ENCODE measurements around the gene ABCG4. TPM values are rescaled to one million over a fixed set of nuclear protein-coding genes. Genes with fewer than 3 reads are reported as not detected.

ABCG4 gene
- total and polyA plus RNA-seq, 2 of the 8 experiments (the other 6 are each of a cell fraction or from before 2014, with no cell fraction given): 1.8 to 2.3 TPM

DNA sequence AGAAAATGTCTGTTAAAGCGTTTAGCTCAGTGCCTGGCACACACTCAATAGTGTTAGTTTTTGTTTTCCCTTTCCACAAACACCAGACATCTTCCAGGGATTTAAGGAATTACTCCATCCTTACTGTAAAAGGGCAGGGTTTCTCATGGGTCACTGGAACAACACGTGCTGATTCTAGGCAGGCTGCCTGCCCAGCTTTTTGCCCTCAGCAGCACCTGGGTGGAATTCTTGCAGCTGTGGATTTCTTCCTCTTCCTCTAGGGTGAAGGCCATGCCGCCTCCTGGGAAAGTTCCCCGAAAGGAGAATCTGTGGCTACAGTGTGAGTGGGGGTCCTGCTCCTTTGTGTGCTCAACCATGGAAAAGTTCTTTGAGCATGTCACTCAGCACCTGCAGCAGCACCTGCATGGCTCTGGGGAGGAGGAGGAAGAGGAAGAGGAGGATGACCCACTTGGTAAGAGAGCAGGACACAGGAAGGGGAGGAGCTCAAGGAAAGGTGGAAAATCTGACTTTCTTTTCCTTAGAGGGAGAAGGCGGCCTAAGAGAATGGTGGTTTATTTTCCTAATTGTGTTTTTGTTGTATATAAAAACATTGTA, 22.1 kb upstream of the ABCG4 start (continued):
- TF ChIP-seq PHF8 (conservative IDR thresholded peaks at IDR 0.05; ENCODE audit: low read depth, low read length) (no peak), CBX5 (IDR thresholded peaks at IDR 0.05; ENCODE audit: low read depth, low read length) (no peak), KDM1A (IDR thresholded peaks at IDR 0.05; ENCODE audit: borderline replicate concordance, low read length) (no peak), JUN (IDR thresholded peaks at IDR 0.05; ENCODE audit: low read depth, low read length) (no peak), ASH2L (IDR thresholded peaks at IDR 0.05; ENCODE audit: low read length) (no peak), POLR2A (IDR thresholded peaks at IDR 0.05; ENCODE audit: control extremely low read depth in 1 of 2, low read depth in 2 of 2, low read length in 2 of 2) (no peak)

Data from H1 (cell line).